GM12878 (cell line): ENCODE measurements around the gene RNF103. TPM values are rescaled to one million over a fixed set of nuclear protein-coding genes. Genes with fewer than 3 reads are reported as not detected.

Experiments used
- ATAC-seq: fragments of 200-7000 bp; cut with Tn5 transposase; 3 replicates; pipeline ENCODE4 v1.9.1; 2020; ENCODE audit warnings: mild to moderate bottlenecking, moderate library complexity
- BruUV-seq: library from RNA; stranded (reverse); fragments of 400-500 nt; replicated peaks from 2 replicates; lab custom pipeline; 2021; lab: Mats Ljungman, UMichigan
- CTCF ChIA-PET: fragments of 300-600 bp; sonication (Branson Sonifier 250); formaldehyde crosslinking; extraction: SDS; loops from one replicate; lab custom pipeline; 2021; ENCODE audit warnings: inconsistent platforms; lab: Yijun Ruan, JAX
- POLR2A ChIA-PET: fragments of 350-600 bp; formaldehyde crosslinking; extraction: SDS; loops from one replicate; lab custom pipeline; 2021; ENCODE audit warnings: inconsistent platforms; lab: Charles Lee
- RAD21 ChIA-PET: fragments of 300-600 bp; sonication (Branson Sonifier 250); formaldehyde crosslinking; loops from one replicate; lab custom pipeline; 2023; ENCODE audit warnings: antibody characterized with exemption; ENCODE audit not compliant: unreplicated experiment; lab: Charles Lee
- SMC1A ChIA-PET: fragments of 300-600 bp; sonication (Branson Sonifier 250); formaldehyde crosslinking; loops from one replicate; lab custom pipeline; 2023; ENCODE audit not compliant: unreplicated experiment, uncharacterized antibody; lab: Charles Lee
- DNase-seq: peaks from one replicate; pipeline ENCODE4 v3.0.0-alpha.2; 2011; ENCODE audit warnings: low read depth, low spot score
- FAIRE-seq: peaks from 3 replicates; lab custom pipeline; 2011; peaks lifted over from hg19 to GRCh38; lab: Jason Lieb, UNC
- H2AFZ ChIP-seq: 2 replicates; pipeline ENCODE4 v1.6.0; 2011; ENCODE audit warnings: low read depth, low read length, control low read depth; ENCODE audit not compliant: control insufficient read depth
- H3K27ac ChIP-seq: 2 replicates; pipeline ENCODE4 v1.5.1; 2011; ENCODE audit warnings: control low read depth; ENCODE audit not compliant: control insufficient read depth, insufficient read depth
- H3K27me3 ChIP-seq, 2 experiments: replicated peaks in 1 of 2; 2 replicates each; pipeline versions ENCODE4 v1.6.0 to v1.6.1; 2011; ENCODE audit warnings: low read length in 1 of 2; ENCODE audit not compliant: control insufficient read depth in 2 of 2, insufficient read depth in 2 of 2
- H3K36me3 ChIP-seq, 2 experiments: 2 replicates each; pipeline ENCODE4 v1.5.1; 2011; ENCODE audit warnings: low read length in 1 of 2; ENCODE audit not compliant: control insufficient read depth in 2 of 2, insufficient read depth in 2 of 2
- H3K4me1 ChIP-seq: 2 replicates; pipeline ENCODE4 v1.6.1; 2011; ENCODE audit warnings: mild to moderate bottlenecking, low read length, moderate library complexity, mixed read lengths; ENCODE audit not compliant: control insufficient read depth, insufficient read depth
- H3K4me2 ChIP-seq: 2 replicates; pipeline ENCODE4 v1.6.0; 2011; ENCODE audit warnings: control low read depth; ENCODE audit not compliant: control insufficient read depth, insufficient read depth
- H3K4me3 ChIP-seq: fragments of 200-600 bp; sonication (generic); 2 replicates; pipeline ENCODE4 v1.5.1; 2016
- H3K79me2 ChIP-seq: 2 replicates; pipeline ENCODE4 v1.6.0; 2011; ENCODE audit warnings: low read length; ENCODE audit not compliant: control insufficient read depth, insufficient read depth
- H3K9ac ChIP-seq: 2 replicates; pipeline ENCODE4 v1.8.0; 2011; ENCODE audit warnings: low read length, control low read depth, mixed read lengths; ENCODE audit not compliant: control insufficient read depth, insufficient read depth
- H3K9me3 ChIP-seq: replicated peaks from 3 replicates; pipeline ENCODE4 v1.5.1; 2011; ENCODE audit warnings: mild to moderate bottlenecking, low read length; ENCODE audit not compliant: control insufficient read depth, insufficient read depth
- H4K20me1 ChIP-seq: 2 replicates; pipeline ENCODE4 v1.6.0; 2011; ENCODE audit not compliant: control insufficient read depth, insufficient read depth
- CHD2 ChIP-seq: IDR thresholded peaks from 2 replicates; pipeline ENCODE4 v1.6.1; 2011; ENCODE audit warnings: low read depth, low read length, improper control_type of control experiment, borderline replicate concordance
- GATAD2B ChIP-seq: fragments of 450-650 bp; conservative IDR thresholded peaks from 2 replicates; pipeline ENCODE4 v1.6.1; 2017; ENCODE audit warnings: low read depth, mild to moderate bottlenecking, moderate library complexity
- HCFC1 ChIP-seq: fragments of 150-350 bp; IDR thresholded peaks from 2 replicates; pipeline ENCODE4 v1.6.1; 2014; ENCODE audit warnings: low read length
- HDAC2 ChIP-seq: fragments of 200-600 bp; sonication (generic); IDR thresholded peaks from 2 replicates; pipeline ENCODE4 v1.6.1; 2017
- HDAC6 ChIP-seq: fragments of 200-600 bp; sonication (generic); IDR thresholded peaks from one replicate; pipeline ENCODE4 v1.8.0; 2017; ENCODE audit warnings: antibody characterized with exemption; ENCODE audit not compliant: unreplicated experiment
- JUND ChIP-seq: IDR thresholded peaks from 2 replicates; pipeline ENCODE4 v1.6.1; 2012; ENCODE audit warnings: low read depth, mild to moderate bottlenecking, low read length, improper control_type of control experiment, moderate library complexity
- MYB ChIP-seq: fragments of 150-350 bp; IDR thresholded peaks from 2 replicates; pipeline ENCODE4 v1.6.1; 2014; ENCODE audit warnings: mild to moderate bottlenecking, low read depth, low read length, borderline replicate concordance
- PAX5 ChIP-seq: IDR thresholded peaks from 2 replicates; pipeline ENCODE4 v1.6.1; 2011; ENCODE audit warnings: low read depth, low read length, borderline replicate concordance
- POLR2AphosphoS2 ChIP-seq: IDR thresholded peaks from 2 replicates; pipeline ENCODE4 v1.6.1; 2011; ENCODE audit warnings: low read depth, mild to moderate bottlenecking, low read length, improper control_type of control experiment, moderate library complexity
- RBBP5 ChIP-seq: fragments of 200-600 bp; sonication (generic); conservative IDR thresholded peaks from 2 replicates; pipeline ENCODE4 v1.6.1; 2016
- RCOR1 ChIP-seq: conservative IDR thresholded peaks from 2 replicates; pipeline ENCODE4 v1.6.1; 2012; ENCODE audit warnings: low read depth, low read length, improper control_type of control experiment
- RUNX3 ChIP-seq: IDR thresholded peaks from 2 replicates; pipeline ENCODE4 v1.6.1; 2012; ENCODE audit warnings: low read length, inconsistent platforms
- SP1 ChIP-seq: IDR thresholded peaks from one replicate; pipeline ENCODE4 v1.6.1; 2011; ENCODE audit warnings: low read depth, low read length
- STAT1 ChIP-seq: fragments of 450-650 bp; conservative IDR thresholded peaks from 2 replicates; pipeline ENCODE4 v1.6.1; 2014; ENCODE audit warnings: antibody characterized with exemption, mild to moderate bottlenecking
- TBL1XR1 ChIP-seq: IDR thresholded peaks from 2 replicates; pipeline ENCODE4 v1.6.1; 2012; ENCODE audit warnings: low read depth, low read length, improper control_type of control experiment
- ZNF217 ChIP-seq: fragments of 450-650 bp; IDR thresholded peaks from 2 replicates; pipeline ENCODE4 v1.6.1; 2017; ENCODE audit warnings: antibody characterized with exemption, mild to moderate bottlenecking
- ZNF384 ChIP-seq: IDR thresholded peaks from 2 replicates; pipeline ENCODE4 v1.6.1; 2012; ENCODE audit warnings: low read depth, mild to moderate bottlenecking, low read length, improper control_type of control experiment, borderline replicate concordance
- WGBS: methylation state at CpG from one replicate; pipeline ENCODE4 v1.1.6; 2016; ENCODE audit warnings: low lambda C conversion rate; ENCODE audit not compliant: insufficient replicate concordance, insufficient coverage; ENCODE audit errors: missing lambda C conversion rate; 5-methylcytosine and 5-hydroxymethylcytosine counted together
- in situ Hi-C: fragments of 300-500 bp; cut with MboI; formaldehyde crosslinking; loops from 9 replicates; pipeline ENCODE4 v1.14.3; 2018; ENCODE audit warnings: mixed read lengths
- intact Hi-C: fragments of 100-400 bp; cut with micrococcal nuclease; formaldehyde crosslinking; loops from one replicate; pipeline ENCODE4 v1.14.2; 2022; ENCODE audit not compliant: unreplicated experiment
- polyA plus RNA-seq, 11 experiments: library from polyadenylated mRNA; depleted of rRNA in 4 of 11; unstranded in 6 of 11; stranded (reverse) in 5 of 11; fragments of >200 nt; fragmentation: Nextera tagmentation in 4 of 11; fragmentation: Illumina TruSeq in 1 of 11; extraction: Ambion mirVana in 4 of 11; extraction: Trizol in 1 of 11; gene quantifications; 1 replicate in 1 of 11; 2 replicates in 10 of 11; pipeline versions ENCODE4 v1.2.1 to v1.2.3, GENCODE V29; 2011 to 2016; ENCODE audit warnings: inconsistent platforms in 2 of 11, missing spikeins in 2 of 11, low read depth in 1 of 11
- total RNA-seq, 4 experiments: library from RNA; depleted of rRNA in 3 of 4; stranded (reverse); fragments of >200 nt in 3 of 4; fragmentation: Illumina TruSeq in 1 of 4; extraction: Trizol in 1 of 4; gene quantifications; 2 replicates each; pipeline versions ENCODE4 v1.2.1 to v1.2.3, GENCODE V29; 2013 to 2021
- TF ChIP-seq, protein P1 (sequence below): IDR thresholded peaks from 2 replicates; pipeline ENCODE4 v1.6.1; 2011; ENCODE audit warnings: borderline replicate concordance, low read depth, mild to moderate bottlenecking, moderate library complexity, mixed read lengths, low read length; ENCODE audit not compliant: insufficient read depth; ENCODE audit errors: extremely low read length
- TF ChIP-seq, protein P2 (sequence below): fragments of 450-650 bp; formaldehyde crosslinking; IDR thresholded peaks from 2 replicates; pipeline ENCODE4 v1.4.0; 2022; ENCODE audit warnings: mild to moderate bottlenecking, moderate library complexity

The RNF103 gene
- total and polyA plus RNA-seq, 10 of the 15 experiments (the other 5 are each of a cell fraction or from before 2014, with no cell fraction given), result 2.4 to 11.0 (median 8.0) TPM

DNA sequence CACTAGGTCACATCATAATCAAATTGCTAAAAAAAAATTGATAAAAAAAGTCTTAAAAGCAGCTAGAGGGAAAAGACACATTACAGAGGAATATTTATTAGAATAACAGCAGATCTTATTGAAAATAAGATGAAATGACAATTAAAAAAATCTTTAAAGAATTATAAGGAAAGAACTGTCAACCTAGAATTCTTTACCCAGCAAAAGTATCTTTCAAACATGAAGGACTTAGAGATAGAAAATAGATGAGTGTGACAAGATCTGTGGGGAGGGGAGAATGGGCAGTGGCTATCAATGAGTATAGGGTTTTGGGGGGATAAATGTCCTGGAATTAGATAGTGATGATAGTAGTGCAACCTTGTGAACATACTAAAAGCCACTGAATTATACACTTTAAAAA, 26.5 kb upstream of the RNF103 start (continued):
- TF ChIP-seq ZNF384, result no peak
- TF ChIP-seq, protein P1, sequence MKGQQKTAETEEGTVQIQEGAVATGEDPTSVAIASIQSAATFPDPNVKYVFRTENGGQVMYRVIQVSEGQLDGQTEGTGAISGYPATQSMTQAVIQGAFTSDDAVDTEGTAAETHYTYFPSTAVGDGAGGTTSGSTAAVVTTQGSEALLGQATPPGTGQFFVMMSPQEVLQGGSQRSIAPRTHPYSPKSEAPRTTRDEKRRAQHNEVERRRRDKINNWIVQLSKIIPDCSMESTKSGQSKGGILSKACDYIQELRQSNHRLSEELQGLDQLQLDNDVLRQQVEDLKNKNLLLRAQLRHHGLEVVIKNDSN, result no peak
- TF ChIP-seq, all 136 proteins: peak for 0

DNA sequence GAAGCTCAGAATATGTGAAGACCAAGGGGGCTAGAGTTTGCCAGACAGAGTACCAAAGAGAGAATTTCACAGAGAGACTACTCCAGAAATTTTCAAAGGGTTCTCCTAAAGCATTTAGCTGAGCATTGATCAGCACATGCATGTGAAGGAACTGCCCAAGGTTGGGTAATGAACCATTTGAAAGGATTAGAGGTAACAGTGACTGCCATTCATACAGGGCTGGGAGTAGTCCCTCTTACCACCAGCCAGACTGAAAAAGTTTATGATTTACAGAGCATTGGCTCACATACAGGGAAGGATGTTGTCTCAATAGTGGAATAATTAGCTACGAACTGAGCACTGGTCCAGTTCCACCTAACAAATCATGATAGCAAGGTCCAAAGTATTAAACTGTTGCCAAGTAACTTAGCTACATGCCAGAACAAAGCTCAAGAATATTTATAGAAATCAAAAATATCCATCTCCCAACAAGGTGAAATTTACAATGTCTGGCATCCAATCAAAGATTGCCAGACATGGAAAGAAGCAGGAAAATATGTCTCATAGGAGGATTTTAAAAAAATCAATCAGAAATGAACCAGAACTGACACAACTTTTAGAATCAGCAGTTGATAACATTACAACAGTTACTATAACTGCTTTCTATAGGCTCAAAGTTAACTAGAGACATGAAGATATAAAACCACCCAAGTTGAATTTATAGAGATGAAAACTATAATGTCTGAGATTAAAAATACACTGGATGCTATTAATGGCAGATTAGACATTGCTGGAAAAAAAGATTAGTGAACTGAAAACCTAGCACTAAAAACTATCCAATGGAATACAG, 25.7 kb upstream of the RNF103 start:
- intact Hi-C loops (no loop called here), in situ Hi-C loops (no loop called here)
- ChIA-PET CTCF (no interaction called here), RAD21 (no interaction called here), SMC1A (interaction anchor here (1.8 kb wide), 1 partner anchor 15 kb away, joined by 3 read pairs; no protein-coding TSS in a partner anchor), POLR2A (no interaction called here)
- H4K20me1 ChIP-seq, result no peaks in the 10 kb centered on the region
- FAIRE-seq (no peak), ATAC-seq (no peak), DNase-seq (no peak)
- no peak overlapping the region for H3K4me2 ChIP-seq
- H3K79me2 ChIP-seq, result no peaks in the 10 kb centered on the region
- H3K4me1 ChIP-seq, result no peaks in the 10 kb centered on the region
- H3K27me3 ChIP-seq, result no peaks in the 10 kb centered on the region
- H2AFZ ChIP-seq, result no peak overlapping the region
- 0% methylated on average over 1 of the region's 1 CpG for WGBS
- H3K36me3 ChIP-seq, result no peaks in the 10 kb centered on the region
- BruUV-seq, result no TSS peak
- no peak overlapping the region for H3K9ac ChIP-seq
- H3K9me3 ChIP-seq, result no peaks in the 10 kb centered on the region
- H3K27ac ChIP-seq, result no peak overlapping the region
- H3K4me3 ChIP-seq, result no peak overlapping the region
- no peak for TF ChIP-seq RBBP5
- no peak for TF ChIP-seq GATAD2B
- no peak for TF ChIP-seq MYB
- no peak for TF ChIP-seq HCFC1
- TF ChIP-seq POLR2AphosphoS2, result no peak
- no peak for TF ChIP-seq PAX5
- TF ChIP-seq TBL1XR1, result no peak
- TF ChIP-seq ZNF217, result no peak
- no peak for TF ChIP-seq RUNX3
- no peak for TF ChIP-seq STAT1
- TF ChIP-seq RCOR1, result no peak
- TF ChIP-seq JUND, result no peak
- TF ChIP-seq, protein P2, sequence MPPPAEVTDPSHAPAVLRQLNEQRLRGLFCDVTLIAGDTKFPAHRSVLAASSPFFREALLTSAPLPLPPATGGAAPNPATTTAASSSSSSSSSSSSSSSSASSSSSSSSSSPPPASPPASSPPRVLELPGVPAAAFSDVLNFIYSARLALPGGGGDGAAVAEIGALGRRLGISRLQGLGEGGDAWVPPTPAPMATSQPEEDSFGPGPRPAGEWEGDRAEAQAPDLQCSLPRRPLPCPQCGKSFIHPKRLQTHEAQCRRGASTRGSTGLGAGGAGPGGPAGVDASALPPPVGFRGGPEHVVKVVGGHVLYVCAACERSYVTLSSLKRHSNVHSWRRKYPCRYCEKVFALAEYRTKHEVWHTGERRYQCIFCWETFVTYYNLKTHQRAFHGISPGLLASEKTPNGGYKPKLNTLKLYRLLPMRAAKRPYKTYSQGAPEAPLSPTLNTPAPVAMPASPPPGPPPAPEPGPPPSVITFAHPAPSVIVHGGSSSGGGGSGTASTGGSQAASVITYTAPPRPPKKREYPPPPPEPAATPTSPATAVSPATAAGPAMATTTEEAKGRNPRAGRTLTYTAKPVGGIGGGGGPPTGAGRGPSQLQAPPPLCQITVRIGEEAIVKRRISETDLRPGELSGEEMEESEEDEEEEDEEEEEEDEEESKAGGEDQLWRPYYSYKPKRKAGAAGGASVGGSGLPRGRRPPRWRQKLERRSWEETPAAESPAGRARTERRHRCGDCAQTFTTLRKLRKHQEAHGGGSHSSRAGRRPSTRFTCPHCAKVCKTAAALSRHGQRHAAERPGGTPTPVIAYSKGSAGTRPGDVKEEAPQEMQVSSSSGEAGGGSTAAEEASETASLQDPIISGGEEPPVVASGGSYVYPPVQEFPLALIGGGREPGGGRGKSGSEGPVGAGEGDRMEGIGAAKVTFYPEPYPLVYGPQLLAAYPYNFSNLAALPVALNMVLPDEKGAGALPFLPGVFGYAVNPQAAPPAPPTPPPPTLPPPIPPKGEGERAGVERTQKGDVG, result no peak
- no peak for TF ChIP-seq SP1
- no peak for TF ChIP-seq HDAC2
- no peak for TF ChIP-seq HDAC6
- TF ChIP-seq, protein P1, result no peak
- no peak for TF ChIP-seq CHD2
